ENCODE data around the gene ALDOA.
A peak's percentile ranks its signal among the peaks of the same experiment; 100 is the strongest.
"Not testable (repeated sequence)": the region's sequence is repeated elsewhere in the genome, so short reads cannot be mapped to it uniquely, and the experiment has no call there.

Gene ALDOA

DNA sequence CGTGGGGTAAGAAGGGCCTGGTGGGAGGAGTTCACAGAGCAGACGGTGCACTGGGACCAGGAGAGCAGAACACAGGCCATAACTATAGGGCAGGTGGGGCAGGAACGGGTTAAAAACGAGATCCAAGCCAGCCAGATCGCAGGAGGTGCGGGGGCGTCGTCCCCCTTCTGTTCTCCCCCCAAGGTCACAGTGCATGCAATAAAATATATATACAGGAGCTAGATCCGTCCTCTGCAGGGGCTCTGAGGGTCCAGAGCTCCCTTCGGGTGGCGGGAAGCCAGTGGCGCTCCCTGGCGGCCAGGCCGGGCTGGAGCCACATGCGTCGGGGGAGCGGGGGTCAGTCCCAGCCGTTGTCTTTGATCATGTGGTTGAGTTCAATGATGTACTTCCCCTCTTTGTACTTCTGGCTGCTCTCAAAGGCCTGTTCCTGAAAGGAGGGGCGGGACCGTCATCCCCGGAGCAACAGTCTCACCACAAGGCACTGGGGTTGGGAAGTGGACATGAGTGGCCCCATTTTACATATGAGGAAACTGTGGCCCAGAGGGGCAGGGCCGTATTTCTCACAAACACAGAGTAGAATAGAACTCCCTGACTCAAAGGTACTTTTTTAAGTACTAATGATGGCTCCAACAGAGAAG, 26.9 kb downstream of the ALDOA start:
- peak; percentile 33 for DNase-seq

DNA sequence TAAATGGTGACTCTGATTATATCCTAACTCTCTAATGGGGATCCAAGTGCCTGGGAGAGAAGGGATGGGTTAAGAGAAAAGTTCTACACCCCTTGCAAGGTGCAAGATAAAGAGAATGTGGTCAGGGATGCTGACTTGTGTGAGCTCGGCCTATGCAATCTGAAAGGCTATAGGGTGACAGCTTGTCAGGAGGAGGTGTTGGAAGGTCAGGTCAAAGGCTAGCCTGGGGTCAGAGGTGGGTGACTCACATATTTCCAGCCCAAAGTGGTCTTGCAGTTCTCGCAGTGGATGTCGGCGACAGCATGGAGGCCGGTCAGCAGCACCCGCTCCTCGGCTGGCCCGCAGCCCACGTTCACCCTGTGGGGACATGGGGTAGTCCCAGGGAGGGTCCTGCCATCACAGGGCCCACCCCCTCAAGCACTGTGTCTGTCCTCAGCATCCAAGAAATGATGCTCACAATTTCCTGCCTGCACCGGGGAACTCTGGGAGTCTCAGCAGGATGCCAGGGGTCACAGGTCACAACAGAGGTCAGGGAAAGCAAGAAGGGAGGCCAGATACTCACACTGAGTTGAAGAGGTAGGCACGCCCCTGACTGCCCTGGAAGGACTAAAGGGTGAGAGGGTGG, 29.1 kb downstream of the ALDOA start:
- DNase-seq: no peak

DNA sequence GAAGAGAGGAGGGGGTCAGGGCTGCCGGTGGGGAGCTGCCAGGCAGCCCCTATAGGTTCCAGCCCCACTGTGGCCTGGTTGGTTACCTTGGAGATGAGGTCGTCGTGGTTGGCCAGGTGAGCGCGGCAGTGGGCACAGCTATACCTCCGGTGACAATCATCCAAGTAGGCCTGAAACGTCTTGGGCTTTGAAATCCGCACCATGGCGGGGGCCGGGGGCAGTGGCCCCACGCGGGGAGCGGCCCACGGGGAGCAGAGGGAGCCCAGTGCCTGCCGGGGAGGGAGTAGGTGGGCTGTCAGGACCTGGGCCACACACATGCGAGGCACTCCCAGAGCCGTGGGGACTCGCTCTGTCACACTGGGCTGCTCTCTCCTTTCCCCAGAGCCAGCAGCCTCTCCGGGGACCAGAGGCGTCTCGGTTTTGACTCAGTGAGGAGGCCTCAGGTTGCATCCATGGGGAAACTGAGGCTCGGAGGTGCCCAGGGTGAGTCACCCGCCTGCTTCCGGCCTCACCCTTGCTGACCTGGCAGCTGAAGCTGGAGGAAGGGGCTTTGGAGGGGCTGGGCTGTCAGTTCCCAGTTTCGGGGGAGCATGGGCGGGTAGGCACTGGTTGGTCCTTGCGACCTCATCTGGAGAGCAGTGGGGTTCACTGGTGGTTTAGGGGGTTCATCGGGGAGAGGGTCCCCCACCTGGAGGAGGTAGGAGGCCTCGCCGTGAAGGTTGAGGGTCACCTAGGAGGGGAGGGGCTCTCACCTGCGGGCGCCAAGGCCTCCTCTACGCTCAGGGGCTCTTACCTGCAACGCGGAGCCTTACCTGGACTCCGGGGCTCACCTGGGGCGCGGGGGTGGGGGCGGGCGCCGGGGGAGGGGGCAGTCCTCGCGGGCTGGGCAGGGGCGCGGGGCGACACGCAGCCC, 29.9 kb downstream of the ALDOA start:
- no peak for DNase-seq

DNA sequence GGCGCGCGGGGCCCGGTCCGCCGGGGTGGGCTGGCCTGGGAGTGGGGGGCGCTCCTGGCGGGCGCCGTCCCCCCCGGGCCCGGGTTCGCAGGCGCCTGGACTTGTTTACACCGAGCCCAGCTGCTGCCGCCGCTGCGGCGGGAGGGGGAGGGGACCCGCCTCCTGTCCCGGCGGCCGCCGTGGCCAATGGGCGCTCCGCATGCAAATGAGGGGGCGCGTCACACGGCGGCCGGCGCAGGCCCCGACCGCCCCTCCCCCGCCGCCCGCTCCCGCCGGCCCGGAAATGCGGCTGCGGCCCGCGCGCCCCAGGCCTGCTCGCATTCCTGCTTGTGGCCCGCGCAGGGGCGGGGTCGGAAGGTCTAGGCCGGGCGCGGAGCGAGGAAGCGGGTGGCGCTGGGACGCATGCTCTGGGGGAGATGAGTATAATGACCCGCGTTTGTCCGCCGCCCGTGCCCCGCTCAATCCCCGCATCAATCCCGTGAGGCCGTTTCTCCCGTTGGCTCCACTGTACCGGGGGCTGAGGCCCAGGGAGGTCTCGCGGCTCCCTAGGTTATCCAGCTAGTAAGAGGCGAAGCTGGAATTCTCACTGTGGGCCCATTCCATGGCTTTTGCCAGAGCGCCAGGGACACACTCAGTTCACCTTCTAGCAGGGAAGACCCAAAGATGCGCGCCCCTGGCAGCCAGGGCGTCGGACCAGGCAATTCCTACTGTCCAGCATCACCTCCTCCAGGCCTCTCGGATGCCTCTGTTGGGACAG, 30.7 kb downstream of the ALDOA start, which contains the start of gene YPEL3:
Gene YPEL3, minus strand, starts transcription at position 109 of the 757 bp plus-strand sequence. CDS start 731 bp downstream, outside the sequence.
- peak; percentile 87 for DNase-seq

DNA sequence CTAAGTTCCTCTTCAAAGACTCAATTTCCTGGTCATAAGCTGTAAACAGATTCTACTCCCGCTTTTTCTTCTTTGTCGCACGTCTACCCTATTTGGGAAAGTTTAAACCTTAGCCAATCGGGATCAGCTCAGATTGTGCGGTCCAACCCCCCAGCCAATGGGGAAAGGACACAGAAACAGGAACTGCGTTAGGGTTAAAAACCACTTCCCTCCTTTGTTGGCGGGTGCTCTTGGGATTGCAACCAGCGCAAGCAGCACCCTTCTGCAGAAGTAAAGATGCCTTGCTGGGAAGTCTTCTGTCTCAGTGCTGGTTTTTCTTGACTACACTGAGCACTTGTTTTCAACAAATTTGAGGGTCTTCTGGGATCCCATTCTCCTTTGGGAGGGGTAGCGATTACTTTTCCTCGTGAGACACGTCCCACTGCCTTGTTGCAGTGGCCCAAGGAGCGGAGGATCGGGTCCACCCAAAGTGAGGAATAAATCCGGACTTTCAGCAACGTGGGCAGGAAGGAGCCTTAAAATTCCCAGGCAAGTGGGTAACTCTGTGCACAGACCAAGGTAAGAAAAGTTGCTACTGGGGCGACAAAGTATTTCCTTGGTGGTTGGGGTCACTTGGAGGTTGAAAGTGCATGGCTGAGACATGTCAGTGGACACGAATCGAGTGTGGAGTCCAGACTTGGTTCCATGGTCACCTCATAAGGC, 31.5 kb downstream of the ALDOA start:
- no peak for DNase-seq

DNA sequence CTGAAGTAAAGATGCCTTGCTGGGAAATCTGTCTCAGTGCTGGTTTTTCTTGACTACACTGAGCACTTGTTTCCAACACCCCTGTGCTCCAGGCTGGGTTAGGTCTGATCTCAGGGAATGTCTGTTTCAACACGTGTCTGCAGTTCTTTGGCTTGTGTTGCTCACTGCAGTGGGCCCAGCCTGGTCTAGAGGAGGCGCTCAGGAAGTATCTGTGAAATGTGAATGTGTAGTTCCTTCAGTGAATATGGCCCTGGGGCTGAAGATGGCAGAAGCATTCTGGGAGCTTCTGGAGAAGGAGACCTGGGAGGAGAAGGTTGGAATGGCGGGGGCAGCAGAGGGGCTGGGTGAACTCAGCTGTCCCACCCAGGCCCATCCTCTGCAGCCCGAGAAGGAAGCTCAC, 38.5 kb downstream of the ALDOA start:
- no peak for DNase-seq

DNA sequence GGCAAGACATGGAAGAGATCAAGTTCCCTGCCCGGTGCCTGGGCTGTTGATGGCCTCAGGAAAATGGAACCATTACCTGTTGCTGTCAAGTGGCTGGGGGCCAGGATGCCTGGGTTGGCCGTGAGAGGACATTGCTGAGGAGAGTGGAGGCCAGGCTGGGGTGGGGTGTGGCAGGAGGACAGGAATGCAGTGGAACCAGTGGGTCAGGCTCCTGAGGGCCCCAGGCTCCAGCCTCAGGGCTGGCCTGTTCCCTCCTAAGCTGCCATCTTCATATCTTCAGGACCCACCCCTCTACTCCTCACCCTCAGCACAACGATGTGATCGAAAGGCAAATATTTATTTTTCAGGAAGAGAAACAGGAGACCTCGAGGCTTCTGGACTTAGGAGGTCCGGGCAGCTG, 38.9 kb downstream of the ALDOA start:
- DNase-seq: no peak

DNA sequence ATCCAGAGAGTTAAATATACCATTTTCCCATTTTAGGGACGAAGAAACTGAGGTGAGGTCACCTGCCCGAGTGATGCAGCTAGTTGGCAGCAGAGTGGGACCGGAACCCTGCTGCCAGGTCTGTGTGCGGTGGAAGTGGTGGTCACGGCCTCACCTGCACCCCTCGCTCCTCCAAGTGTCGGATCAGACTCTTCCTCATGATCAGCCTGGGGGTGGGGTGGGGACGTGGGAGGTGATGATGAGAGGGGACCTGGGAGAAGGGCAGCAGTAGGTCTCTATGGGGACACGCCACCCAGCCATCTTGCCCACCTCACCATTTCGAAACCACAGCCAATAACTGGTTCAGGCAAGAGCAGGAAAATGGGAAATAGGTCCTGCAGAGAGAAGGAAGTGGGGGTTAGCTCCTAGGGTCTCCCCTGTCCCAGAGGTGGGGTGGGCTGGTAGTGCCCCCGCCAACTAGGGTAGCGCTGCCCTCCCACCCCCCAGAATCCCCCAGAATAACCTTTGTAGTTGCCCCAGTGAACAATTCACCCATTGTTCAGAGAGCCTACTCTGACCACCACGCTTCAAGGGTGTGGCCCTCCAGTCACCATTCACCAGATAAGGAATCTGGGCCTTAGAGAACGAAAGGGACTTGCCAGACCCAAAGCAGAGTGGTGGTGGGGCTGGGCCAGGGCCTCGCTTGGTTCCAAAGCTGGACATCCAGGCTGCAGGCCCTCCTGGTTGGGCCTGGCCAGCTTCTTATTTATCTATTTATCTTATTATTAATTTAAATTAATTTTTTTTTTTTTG, 42.7 kb downstream of the ALDOA start:
- DNase-seq: no peak

DNA sequence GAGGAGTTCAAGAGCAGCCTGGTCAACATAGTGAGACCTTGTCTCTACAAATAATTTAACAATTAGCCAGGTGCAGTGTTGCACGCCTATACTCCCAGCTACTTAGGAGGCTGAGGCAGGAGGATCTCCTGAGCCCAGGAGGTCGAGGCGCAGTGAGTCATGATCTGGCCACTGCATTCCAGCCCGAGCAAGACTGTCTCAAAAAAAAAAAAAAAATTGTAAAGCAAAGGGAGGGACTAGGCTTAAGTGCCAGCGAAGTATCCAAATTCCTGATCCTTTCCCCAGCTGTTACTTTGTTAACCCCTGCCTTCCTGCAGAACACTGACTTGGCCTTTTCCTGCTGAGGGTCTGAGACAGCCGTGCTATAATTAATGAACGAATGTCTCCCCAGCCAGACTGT, 45.1 kb downstream of the ALDOA start:
- DNase-seq: no peak

DNA sequence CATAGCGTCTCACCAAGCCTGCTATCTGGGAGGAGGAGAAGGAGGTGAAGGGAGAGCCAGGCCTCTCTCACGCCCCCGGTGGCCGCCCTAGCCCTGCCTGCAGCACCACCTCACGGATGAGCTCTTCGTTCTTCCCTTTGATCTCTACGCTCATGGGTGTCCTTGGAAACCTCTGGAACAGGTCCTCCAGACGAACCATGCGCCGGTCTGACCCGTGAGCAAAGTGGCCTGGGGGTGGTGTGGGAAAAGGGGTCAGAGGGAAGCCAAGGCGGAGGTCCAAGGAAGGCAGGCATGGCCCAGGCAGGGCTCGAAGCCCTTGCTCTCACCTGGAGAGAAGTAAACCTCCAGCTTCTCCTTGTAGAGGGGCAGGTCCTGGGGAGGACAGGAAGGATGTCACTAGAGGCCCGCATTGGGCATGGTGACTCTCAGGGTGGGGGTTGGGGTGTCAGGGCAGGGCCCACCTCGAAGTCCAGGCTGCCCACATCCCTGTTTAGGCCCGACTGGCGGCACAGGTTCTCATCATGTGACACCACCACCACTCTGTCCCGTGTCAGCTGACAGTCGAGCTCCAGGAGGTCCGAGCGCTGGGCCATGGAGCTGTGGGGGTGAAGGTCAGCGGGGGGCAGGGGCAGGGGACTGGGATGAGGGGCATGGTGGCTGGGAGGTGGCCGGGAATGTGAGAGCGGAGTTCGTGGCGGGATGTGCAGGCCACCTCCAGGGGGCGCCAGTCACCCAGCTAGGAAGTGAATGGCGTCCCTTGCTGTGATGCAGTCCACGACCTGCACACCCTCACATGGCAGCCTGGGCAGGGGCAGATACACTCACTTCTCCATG, 46.9 kb downstream of the ALDOA start:
- DNase-seq: peak; percentile 9

DNA sequence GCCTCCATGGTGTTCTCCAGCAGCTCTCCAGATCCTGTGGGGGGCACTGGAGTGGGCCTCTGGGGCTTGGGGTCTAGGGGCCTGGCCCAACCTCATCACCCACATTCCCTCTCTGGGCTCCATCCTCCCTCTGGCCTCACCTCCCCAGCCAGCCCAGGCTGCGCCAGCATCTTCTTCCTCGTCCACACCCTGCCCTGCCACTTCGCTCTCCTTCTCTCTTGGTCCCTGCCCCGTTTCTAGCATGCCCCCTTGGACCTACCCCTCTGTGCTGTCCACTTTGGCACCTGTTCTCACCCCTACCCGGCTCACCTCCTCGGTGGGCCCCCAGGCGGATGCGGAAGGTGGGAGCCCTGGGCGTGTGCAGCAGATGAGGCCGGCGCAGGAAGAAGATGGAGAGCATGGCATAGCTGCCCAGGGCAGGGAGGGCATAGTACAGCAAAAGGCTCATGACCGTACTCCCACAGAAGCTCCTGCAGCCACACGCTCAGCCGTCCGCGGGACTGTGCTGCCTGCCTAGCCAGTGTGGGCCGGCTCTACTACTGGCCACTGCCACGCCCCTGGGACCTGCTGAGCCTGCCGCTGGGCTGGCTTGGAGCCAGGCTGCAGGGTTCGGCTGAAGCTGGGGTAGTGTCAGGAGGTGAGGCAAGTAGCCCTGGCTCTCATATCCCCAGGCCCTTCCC, 47.6 kb downstream of the ALDOA start, which contains the start of gene GDPD3:
Gene GDPD3, minus strand, starts transcription at position 507 of the 680 bp plus-strand sequence. Its CDS starts 59 bp downstream, at position 448.
- DNase-seq: no peak

DNA sequence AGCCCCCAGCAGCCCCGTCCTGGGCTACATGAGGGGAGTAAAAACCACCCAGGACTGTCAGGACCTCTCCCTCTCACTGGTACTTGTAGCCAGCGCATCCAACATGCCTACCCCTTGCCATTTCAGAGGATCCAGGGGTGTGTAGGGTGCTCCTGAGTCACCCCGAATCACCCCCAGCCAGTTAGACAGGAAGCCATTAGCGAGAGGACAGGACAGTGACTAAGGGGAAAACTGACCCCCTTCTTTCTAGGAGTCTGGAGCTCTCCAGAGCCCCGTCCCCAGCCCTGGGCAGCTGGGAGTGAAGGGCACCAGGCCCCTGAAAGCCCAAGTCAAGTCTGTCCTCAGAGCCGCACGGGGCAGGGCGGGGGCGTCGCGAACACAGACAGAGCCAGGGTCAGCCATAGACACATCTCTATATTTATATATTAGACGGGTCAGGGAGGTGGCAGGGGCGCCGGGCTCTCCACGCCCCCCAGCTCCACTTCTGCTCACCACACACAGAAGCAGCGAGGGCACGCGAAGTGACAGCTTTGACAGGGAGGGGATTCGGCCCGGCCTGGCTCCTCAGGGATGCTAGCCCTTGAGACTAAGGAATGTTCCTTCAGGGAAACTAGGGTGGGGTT, 48.3 kb downstream of the ALDOA start:
- no peak for DNase-seq

DNA sequence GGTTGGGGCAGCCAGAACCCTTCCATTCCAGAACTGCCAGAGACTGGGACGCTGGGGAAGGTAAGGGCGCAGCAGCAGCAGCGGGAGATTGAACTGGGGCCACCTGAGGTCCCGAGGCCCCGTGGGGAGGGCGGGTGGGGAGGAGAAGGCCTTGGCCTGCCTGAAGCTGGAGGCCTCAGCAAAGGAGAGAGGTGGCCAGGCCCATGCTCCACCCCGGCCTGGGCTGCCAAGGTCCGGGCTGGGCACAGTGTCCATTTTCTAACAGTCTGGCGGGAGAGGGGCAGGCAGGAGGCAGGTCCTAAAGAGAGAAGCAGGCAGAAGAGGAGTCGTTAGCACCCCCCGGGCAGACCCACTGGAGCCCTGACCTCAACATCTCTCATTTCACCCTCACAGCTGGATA, 48.9 kb downstream of the ALDOA start:
- DNase-seq: no peak

DNA sequence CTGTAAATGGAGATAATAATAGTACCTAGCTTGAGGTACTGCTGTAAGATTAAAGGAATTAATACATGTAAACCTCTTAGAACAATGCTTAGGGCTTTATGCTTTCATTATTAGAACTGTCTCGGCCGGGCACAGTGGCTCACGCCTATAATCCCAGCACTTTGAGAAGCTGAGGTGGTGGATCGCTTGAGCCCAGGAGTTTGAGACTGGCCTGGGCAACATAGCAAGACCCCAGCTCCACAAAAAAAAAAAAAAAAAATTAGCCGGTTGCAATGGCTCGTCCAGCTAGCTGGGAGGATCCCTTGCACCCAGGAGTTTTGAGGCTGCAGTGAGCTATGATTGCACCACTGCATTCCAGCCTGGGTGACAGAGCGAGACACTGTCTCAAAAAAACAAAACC, 49.3 kb downstream of the ALDOA start:
- DNase-seq: not testable (repeated sequence)

DNA sequence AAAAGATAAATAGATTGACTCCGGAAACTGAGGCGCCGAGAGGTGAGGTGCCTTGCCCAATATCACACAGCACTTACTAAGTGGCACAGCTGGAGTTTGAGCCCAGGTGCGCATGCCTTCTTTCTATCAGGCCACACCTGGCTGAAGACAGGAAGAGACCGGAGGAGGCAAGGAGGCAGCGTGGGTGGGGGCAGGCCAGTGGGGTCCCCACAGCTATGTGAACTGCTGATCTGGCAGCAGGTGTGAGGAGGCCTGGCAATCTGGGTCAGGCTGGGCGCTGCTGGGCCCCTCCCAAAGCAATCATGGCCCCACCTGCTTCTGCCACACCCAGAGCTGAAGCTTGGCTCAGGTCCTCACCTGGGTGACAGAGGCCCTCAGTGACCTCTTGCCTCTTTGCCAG, 49.7 kb downstream of the ALDOA start:
- no peak for DNase-seq

DNA sequence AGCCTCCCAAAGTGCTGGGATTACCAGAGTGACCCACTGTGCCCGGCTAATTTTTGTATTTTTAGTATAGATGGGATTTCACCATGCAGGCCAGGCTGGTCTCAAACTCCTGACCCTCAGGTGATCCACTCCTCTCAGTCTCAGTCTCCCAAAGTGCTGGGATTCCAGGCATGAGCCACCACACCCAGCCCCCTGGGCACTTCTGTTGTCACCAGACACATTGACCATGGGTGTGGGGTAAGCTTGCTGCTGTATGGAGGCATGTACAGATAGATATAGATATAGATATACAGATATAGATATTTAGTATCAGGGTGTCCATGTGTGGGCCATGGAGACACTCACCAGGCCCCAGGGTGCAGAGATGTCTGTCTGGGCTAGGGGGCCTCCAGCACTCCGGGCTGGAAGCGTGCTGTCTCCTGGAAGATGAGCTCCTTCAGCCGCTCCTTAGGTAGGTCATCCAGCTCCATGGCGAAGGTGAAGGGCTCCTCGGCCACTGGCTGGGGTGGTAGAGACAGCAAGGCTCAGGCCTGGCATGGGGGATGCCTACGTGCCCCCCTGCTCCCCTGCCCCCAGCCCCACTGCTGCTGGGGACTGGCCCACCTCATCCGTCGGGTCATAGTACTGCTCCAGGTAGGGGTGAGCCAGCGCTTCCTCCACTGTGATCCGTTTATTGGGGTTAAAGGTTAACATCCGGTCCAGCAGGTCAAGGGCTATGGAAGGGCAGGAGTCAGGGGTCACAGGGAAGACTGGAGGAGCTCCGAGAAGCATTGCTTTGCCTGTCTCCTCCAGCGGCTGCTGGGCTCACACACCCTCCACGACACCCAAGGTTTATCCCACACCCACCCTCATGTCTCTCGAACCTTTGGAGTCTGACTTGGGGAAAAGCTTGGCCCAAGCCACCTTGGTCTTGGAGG, 51.0 kb downstream of the ALDOA start:
- no peak for DNase-seq

DNA sequence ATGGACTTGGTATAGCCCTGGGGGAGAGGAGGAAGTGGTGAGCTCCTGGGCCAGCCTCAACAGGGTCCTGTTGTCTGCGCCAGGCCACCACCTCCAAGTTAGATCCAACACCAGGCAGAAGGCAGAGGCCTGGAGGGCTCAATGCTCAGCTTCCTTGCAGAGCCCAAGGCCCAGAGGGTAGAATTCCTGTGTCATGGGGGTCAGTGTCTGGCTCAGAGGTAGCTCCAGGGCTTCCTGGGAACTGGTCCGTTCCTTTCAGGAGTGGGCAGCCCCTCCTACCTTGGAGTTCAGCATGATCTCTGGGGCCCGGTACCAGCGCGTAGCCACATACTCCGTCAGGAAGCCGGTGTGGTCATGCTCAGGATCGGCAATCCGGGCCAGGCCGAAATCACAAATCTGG, 52.2 kb downstream of the ALDOA start:
- no peak for DNase-seq

DNA sequence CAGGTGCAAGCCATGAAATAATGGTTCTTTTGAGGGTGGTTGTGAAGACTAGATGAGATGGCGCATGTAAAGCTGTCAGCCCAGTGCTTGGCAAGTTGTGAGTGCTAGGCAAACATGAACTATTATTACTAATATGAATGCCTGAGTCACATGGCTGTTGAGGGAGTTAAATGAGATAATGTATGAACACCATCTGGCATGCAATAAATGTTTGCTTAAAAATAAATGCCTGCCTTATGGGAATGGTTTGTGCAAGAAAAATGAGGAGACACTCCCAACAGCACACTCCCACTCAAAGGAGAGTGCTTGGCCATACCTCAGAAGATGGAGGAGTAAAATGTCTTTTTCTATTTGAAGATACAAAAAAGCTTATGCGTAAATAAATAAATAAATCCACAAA, 53.9 kb downstream of the ALDOA start:
- DNase-seq: no peak

Measured in NCI-H2171 (cell line).